Measurements from ENCODE around the gene ZNF473.
"Not testable (repeated sequence)": the region's sequence is repeated elsewhere in the genome, so short reads cannot be mapped to it uniquely, and the experiment has no call there.

Gene ZNF473

GRCh38 chr19:50059045-50059444 is 33.2 kb downstream of the ZNF473 start:
- TF ChIP-seq, protein P1, sequence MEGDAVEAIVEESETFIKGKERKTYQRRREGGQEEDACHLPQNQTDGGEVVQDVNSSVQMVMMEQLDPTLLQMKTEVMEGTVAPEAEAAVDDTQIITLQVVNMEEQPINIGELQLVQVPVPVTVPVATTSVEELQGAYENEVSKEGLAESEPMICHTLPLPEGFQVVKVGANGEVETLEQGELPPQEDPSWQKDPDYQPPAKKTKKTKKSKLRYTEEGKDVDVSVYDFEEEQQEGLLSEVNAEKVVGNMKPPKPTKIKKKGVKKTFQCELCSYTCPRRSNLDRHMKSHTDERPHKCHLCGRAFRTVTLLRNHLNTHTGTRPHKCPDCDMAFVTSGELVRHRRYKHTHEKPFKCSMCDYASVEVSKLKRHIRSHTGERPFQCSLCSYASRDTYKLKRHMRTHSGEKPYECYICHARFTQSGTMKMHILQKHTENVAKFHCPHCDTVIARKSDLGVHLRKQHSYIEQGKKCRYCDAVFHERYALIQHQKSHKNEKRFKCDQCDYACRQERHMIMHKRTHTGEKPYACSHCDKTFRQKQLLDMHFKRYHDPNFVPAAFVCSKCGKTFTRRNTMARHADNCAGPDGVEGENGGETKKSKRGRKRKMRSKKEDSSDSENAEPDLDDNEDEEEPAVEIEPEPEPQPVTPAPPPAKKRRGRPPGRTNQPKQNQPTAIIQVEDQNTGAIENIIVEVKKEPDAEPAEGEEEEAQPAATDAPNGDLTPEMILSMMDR (IDR thresholded peaks at IDR 0.05; ENCODE audit: insufficient read depth, low read depth, low read length, missing control alignments): no peak
- H3K4me3 ChIP-seq (ENCODE audit: low read depth, low read length): no peak overlapping the region
- no peak for DNase-seq (ENCODE audit: low read depth)

DNA sequence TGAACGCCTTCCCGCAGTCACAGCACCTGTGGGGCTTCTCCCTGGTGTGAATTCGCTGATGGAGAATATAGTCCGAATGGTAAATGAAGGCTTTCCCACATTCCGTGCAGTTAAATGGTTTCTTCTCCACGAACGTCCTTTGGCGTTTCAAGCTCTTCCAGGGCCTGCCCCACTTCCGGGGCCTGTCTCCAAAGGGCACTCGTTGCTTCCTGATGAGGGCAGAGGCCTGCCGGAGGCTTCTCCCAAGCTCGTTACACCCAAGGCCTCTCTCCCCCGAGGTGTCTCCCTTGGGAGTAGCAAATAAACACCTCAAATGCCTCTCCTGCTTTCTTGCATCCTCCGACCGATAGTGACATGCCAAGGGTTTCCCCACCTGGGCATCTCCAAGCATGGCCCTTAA is 34.3 kb downstream of the ZNF473 start:
- DNase-seq (ENCODE audit: low read depth): no peak
- no peak overlapping the region for H3K4me3 ChIP-seq (ENCODE audit: low read depth, low read length)
- TF ChIP-seq, protein P1 (IDR thresholded peaks at IDR 0.05; ENCODE audit: insufficient read depth, low read depth, low read length, missing control alignments): no peak

GRCh38 chr19:50061650-50062049 is 35.8 kb downstream of the ZNF473 start:
- DNase-seq (ENCODE audit: low read depth): no peak
- no peak overlapping the region for H3K4me3 ChIP-seq (ENCODE audit: low read depth, low read length)
- TF ChIP-seq, protein P1 (IDR thresholded peaks at IDR 0.05; ENCODE audit: insufficient read depth, low read depth, low read length, missing control alignments): no peak

DNA sequence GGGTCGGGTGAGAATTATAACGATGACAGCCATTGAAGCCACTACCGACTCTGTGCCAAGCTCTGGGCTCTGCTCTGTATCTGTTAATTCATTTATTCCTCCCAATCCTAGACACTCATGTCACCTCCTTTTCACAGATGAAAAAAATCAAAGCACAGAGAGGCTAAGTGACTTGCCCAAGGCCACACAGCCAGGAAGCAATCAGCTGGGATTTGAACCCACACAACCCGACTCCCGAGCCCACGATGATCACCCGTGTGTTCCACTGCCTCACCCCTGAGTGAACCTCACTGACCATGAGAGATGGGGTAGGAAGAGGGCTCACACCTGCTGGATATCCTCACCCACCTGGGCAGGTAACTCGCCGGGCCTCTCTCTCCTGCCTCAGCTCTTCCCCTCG is 40.1 kb downstream of the ZNF473 start:
- no peak overlapping the region for H3K4me3 ChIP-seq (ENCODE audit: low read depth, low read length)
- no peak for DNase-seq (ENCODE audit: low read depth)
- TF ChIP-seq, protein P1 (IDR thresholded peaks at IDR 0.05; ENCODE audit: insufficient read depth, low read depth, low read length, missing control alignments): no peak

DNA sequence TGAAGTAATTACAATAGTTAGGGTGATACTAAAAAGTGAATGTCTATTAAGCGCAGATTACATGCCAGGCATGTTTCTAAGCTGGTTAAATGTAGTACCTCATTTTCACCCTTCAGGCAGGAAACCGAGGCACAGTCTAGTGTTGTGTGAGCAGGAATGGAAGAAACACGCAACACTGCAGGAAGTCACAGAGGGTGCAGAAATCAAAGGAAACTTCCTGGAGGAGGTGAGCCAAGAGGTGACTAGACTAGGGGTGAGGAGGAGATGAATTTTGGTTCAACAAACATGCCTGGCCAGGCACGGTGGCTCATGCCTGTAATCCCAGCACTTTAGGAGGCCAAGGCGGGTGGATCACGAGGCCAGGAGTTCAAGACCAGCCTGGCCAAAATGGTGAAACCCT is 41.8 kb downstream of the ZNF473 start:
- H3K4me3 ChIP-seq (ENCODE audit: low read depth, low read length): no peak overlapping the region
- TF ChIP-seq, protein P1 (IDR thresholded peaks at IDR 0.05; ENCODE audit: insufficient read depth, low read depth, low read length, missing control alignments): no peak
- no peak for DNase-seq (ENCODE audit: low read depth)

- not testable (repeated sequence) for H3K4me3 ChIP-seq (ENCODE audit: low read depth, low read length); DNase-seq (ENCODE audit: low read depth)
Observed at GRCh38 chr19:50068382-50068781, 42.6 kb downstream of the ZNF473 start.

DNA sequence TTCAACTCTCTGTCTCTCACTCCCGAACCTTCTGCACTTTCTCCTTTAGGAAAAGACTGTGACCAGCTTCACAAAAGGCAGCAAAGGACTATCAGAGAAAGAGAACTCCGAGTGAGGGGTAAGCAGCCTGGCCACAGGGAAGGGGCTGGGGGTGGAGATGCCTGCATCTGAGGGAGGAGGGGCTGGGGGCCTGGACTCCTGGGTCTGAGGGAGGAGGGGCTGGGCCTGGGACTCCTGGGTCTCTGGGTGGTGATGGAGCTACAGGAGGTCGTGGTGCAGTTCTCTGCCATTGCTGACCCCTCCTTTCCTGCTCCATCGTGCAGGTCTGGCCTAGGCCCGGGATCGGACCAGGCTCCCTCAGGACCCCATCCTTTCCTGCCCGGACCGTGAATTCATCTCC is 49.3 kb downstream of the ZNF473 start:
- not testable (repeated sequence) for DNase-seq (ENCODE audit: low read depth); H3K4me3 ChIP-seq (ENCODE audit: low read depth, low read length)

DNA sequence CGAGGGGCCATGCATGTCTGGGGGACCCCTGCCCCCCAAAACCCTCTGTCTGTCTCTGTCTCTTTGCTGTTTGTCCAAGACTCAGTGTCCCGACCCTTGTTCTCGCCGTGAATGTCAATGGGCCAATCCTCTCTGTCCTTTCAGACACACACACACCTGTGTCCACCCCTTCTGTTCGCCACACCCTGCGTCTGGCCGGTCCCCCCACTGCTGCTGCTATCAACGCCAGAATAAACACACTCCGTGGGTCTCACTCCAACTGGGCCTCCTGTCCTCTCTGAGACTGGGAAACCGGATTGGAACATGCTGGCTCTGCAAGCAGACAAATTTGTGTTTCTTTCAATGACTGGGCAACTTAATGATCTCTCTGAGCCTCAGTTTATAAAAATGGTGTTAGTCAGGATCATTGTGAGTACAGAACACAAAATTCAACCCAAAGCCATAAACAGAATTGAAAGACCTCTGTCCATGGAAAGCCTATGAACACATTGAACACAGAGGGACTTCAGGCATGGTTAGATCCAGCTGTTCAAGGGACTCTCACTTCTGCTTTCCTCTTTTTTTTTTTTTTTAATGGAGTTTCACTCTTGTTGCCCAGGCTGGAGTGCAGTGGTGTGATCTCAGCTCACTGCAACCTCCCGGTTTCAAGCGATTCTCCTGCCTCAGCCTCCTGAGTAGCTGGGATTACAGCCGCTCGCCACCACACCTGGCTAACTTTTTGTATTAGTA is 50.0 kb downstream of the ZNF473 start:
- peak; percentile 27 for DNase-seq (ENCODE audit: low read depth)
- not testable (repeated sequence) for H3K4me3 ChIP-seq (ENCODE audit: low read depth, low read length)

GRCh38 chr19:50076581-50077355 is 51.0 kb downstream of the ZNF473 start:
- not testable (repeated sequence) for DNase-seq (ENCODE audit: low read depth); H3K4me3 ChIP-seq (ENCODE audit: low read depth, low read length)

DNA sequence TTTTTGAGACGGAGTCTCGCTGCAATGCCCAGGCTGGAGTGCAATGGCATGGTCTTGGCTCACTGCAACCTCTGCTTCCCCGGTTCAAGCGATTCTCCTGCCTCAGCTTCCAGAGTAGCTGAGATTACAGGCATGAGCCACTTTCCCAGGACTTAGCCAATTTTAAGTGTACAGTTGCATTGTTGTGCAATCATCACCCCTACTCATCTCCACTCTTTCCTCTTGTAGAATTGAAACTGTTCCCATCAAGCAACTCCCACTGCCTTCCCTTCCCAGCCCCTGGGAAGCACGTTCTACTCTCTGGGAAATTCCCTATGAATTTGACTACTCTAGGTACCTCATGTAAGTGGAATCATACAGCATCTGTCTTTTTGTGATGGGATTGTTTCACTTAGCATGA is 53.2 kb downstream of the ZNF473 start:
- not testable (repeated sequence) for H3K4me3 ChIP-seq (ENCODE audit: low read depth, low read length); DNase-seq (ENCODE audit: low read depth)

DNA sequence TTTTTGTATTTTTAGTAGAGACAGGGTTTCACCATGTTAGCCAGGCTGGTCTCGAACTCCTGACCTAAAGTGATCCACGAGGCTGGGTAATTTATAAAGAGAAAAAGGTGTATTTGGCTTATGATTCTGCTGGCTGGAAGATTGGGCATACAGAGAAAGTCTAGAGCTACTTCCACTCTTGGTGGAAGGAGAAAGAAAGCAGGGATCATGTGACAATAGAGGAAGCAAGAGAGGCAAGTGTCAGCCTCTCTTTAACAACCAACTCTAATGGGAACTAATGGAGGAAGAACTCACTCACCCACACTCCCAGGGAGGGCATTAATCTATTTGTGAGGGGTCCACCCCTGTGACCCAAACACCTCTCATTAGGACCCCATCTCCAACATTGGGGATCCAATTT is 58.6 kb downstream of the ZNF473 start:
- H3K4me3 ChIP-seq (ENCODE audit: low read depth, low read length); DNase-seq (ENCODE audit: low read depth): not testable (repeated sequence)

GRCh38 chr19:50087153-50087552 is 61.3 kb downstream of the ZNF473 start:
- H3K4me3 ChIP-seq (ENCODE audit: low read depth, low read length): not testable (repeated sequence)

More at GRCh38 chr19:50087153-50087552, 61.3 kb downstream of the ZNF473 start:
- DNase-seq (ENCODE audit: low read depth): not testable (repeated sequence)
